H9 (cell line): ENCODE results near the gene KIF16B. TPM values are rescaled to one million over a fixed set of nuclear protein-coding genes. Genes with fewer than 3 reads are reported as not detected.

Experiments
- DNase-seq: peaks from one replicate; pipeline ENCODE4 v3.0.0-alpha.2; 2017
- H2AFZ ChIP-seq: one replicate; pipeline ENCODE4 v1.6.1; 2013; ENCODE audit warnings: mild to moderate bottlenecking, low read length, control low read depth, moderate library complexity
- H2AK5ac ChIP-seq: 2 replicates; pipeline ENCODE4 v1.6.1; 2013; ENCODE audit warnings: low read length, control low read depth, mixed read lengths; ENCODE audit not compliant: insufficient read length
- H2BK120ac ChIP-seq: one replicate; pipeline ENCODE4 v1.6.1; 2013; ENCODE audit warnings: low read depth, mild to moderate bottlenecking, low read length, control low read depth, inconsistent platforms; ENCODE audit not compliant: poor library complexity, severe bottlenecking
- H2BK12ac ChIP-seq: 2 replicates; pipeline ENCODE4 v1.6.1; 2013; ENCODE audit warnings: low read length, control low read depth, mixed read lengths, low read depth; ENCODE audit not compliant: insufficient read length
- H2BK15ac ChIP-seq: 2 replicates; pipeline ENCODE4 v1.6.1; 2013; ENCODE audit warnings: low read depth, low read length, control low read depth
- H2BK20ac ChIP-seq: one replicate; pipeline ENCODE4 v1.6.1; 2013; ENCODE audit warnings: low read depth, mild to moderate bottlenecking, low read length, control low read depth, inconsistent platforms; ENCODE audit not compliant: poor library complexity, severe bottlenecking
- H2BK5ac ChIP-seq: 2 replicates; pipeline ENCODE4 v1.6.1; 2013; ENCODE audit warnings: low read length, control low read depth, mixed read lengths; ENCODE audit not compliant: insufficient read length
- H3K14ac ChIP-seq: 2 replicates; pipeline ENCODE4 v1.6.1; 2013; ENCODE audit warnings: low read length, control low read depth; ENCODE audit not compliant: insufficient read depth
- H3K18ac ChIP-seq: 2 replicates; pipeline ENCODE4 v1.6.1; 2013; ENCODE audit warnings: low read depth, mild to moderate bottlenecking, mixed read lengths, low read length, control low read depth; ENCODE audit not compliant: insufficient read length
- H3K23ac ChIP-seq: 2 replicates; pipeline ENCODE4 v1.6.1; 2013; ENCODE audit warnings: low read length, control low read depth, mixed read lengths, low read depth; ENCODE audit not compliant: insufficient read length
- H3K23me2 ChIP-seq: 2 replicates; pipeline ENCODE4 v1.6.1; 2013; ENCODE audit warnings: low read depth, mild to moderate bottlenecking, mixed read lengths, low read length, control low read depth; ENCODE audit not compliant: insufficient read length, poor library complexity, severe bottlenecking
- H3K27ac ChIP-seq: 2 replicates; pipeline ENCODE4 v1.5.1; 2013; ENCODE audit warnings: low read length, control low read depth, mixed read lengths, low read depth; ENCODE audit not compliant: insufficient read length
- H3K27me3 ChIP-seq: 2 replicates; pipeline ENCODE4 v1.6.1; 2013; ENCODE audit warnings: low read length, control low read depth, inconsistent platforms; ENCODE audit not compliant: insufficient read depth
- H3K4ac ChIP-seq: 2 replicates; pipeline ENCODE4 v1.6.1; 2013; ENCODE audit warnings: low read depth, mild to moderate bottlenecking, control low read depth, inconsistent platforms, low read length, moderate library complexity
- H3K4me1 ChIP-seq: 2 replicates; pipeline ENCODE4 v1.6.1; 2013; ENCODE audit warnings: low read length, control low read depth, inconsistent platforms; ENCODE audit not compliant: insufficient read depth
- H3K4me2 ChIP-seq: 2 replicates; pipeline ENCODE4 v1.6.1; 2013; ENCODE audit warnings: low read length, control low read depth, mixed read lengths; ENCODE audit not compliant: insufficient read length, insufficient read depth
- H3K56ac ChIP-seq: 2 replicates; pipeline ENCODE4 v1.6.1; 2013; ENCODE audit warnings: low read depth, mild to moderate bottlenecking, mixed read lengths, low read length, control low read depth; ENCODE audit not compliant: insufficient read length
- H3K79me1 ChIP-seq: 2 replicates; pipeline ENCODE4 v1.6.1; 2013; ENCODE audit warnings: low read depth, mild to moderate bottlenecking, moderate library complexity, low read length, control low read depth, inconsistent platforms; ENCODE audit not compliant: insufficient read depth, poor library complexity, severe bottlenecking
- H3K79me2 ChIP-seq: 2 replicates; pipeline ENCODE4 v1.6.1; 2013; ENCODE audit warnings: low read length, control low read depth, inconsistent platforms; ENCODE audit not compliant: insufficient read depth
- H3K9ac ChIP-seq: 2 replicates; pipeline ENCODE4 v1.6.1; 2013; ENCODE audit warnings: low read length, control low read depth, mixed read lengths; ENCODE audit not compliant: insufficient read length; ENCODE audit errors: extremely low read depth
- H3K9me3 ChIP-seq: one replicate; pipeline ENCODE4 v1.6.1; 2013; ENCODE audit warnings: low read depth, low read length, inconsistent platforms; ENCODE audit not compliant: control insufficient read depth
- H3T11ph ChIP-seq: one replicate; pipeline ENCODE4 v1.6.1; 2013; ENCODE audit warnings: mild to moderate bottlenecking, low read length, control low read depth, inconsistent platforms
- H4K20me1 ChIP-seq: one replicate; pipeline ENCODE4 v1.6.1; 2013; ENCODE audit not compliant: control insufficient read depth, insufficient read length, insufficient read depth
- H4K5ac ChIP-seq: 2 replicates; pipeline ENCODE4 v1.6.1; 2013; ENCODE audit warnings: low read depth, mild to moderate bottlenecking, mixed read lengths, low read length, control low read depth; ENCODE audit not compliant: insufficient read length
- H4K8ac ChIP-seq: replicated peaks from 2 replicates; pipeline ENCODE4 v1.6.1; 2013; ENCODE audit warnings: low read length, control low read depth, mixed read lengths, low read depth; ENCODE audit not compliant: insufficient read length
- H4K91ac ChIP-seq: 2 replicates; pipeline ENCODE4 v1.6.1; 2013; ENCODE audit warnings: low read depth, mild to moderate bottlenecking, moderate library complexity, mixed read lengths, low read length, control low read depth; ENCODE audit not compliant: insufficient read length
- H3K27ac Mint-ChIP-seq, 3 experiments: 2 replicates in 2 of 3; 3 replicates in 1 of 3; pipeline ENCODE4 v1.8.0; 2020 to 2021; ENCODE audit warnings: mixed read lengths in 3 of 3, mild to moderate bottlenecking in 1 of 3, moderate library complexity in 1 of 3
- H3K27me3 Mint-ChIP-seq: 2 replicates; pipeline ENCODE4 v1.8.0; 2021; ENCODE audit warnings: low read depth, mild to moderate bottlenecking, moderate library complexity, mixed read lengths
- H3K36me3 Mint-ChIP-seq, 3 experiments: 2 replicates in 2 of 3; 3 replicates in 1 of 3; pipeline ENCODE4 v1.8.0; 2020 to 2021; ENCODE audit warnings: low read depth in 3 of 3, mixed read lengths in 3 of 3; ENCODE audit not compliant: insufficient read depth in 1 of 3
- H3K4me1 Mint-ChIP-seq, 2 experiments: 2 replicates each; pipeline ENCODE4 v1.8.0; 2020; ENCODE audit warnings: mixed read lengths in 2 of 2
- H3K4me3 Mint-ChIP-seq, 2 experiments: 2 replicates in 1 of 2; 3 replicates in 1 of 2; pipeline ENCODE4 v1.8.0; 2020 to 2021; ENCODE audit warnings: mild to moderate bottlenecking in 2 of 2, mixed read lengths in 2 of 2, moderate library complexity in 1 of 2
- H3K9me3 Mint-ChIP-seq, 2 experiments: 2 replicates in 1 of 2; 3 replicates in 1 of 2; pipeline ENCODE4 v1.8.0; 2020; ENCODE audit warnings: mild to moderate bottlenecking in 2 of 2, mixed read lengths in 2 of 2, moderate library complexity in 1 of 2
- CTCF ChIP-seq: fragments of 200-600 bp; sonication (generic); conservative IDR thresholded peaks from 3 replicates; pipeline ENCODE4 v1.8.0; 2021; ENCODE audit warnings: antibody characterized with exemption, mild to moderate bottlenecking
- WGBS: extraction: QIAGEN DNeasy Blood & Tissue Kit; methylation state at CpG from one replicate; pipeline ENCODE4 v1.1.7; 2013; ENCODE audit warnings: missing lambda C conversion rate, low lambda C conversion rate, mixed read lengths; ENCODE audit not compliant: insufficient read length; ENCODE audit errors: extremely low coverage; 5-methylcytosine and 5-hydroxymethylcytosine counted together
- total RNA-seq: library from RNA; stranded (reverse); gene quantifications from 2 replicates; pipeline ENCODE4 v1.2.1, GENCODE V29; 2021

KIF16B gene
- total RNA-seq, 1 experiment from 2014 or later: 7.4 TPM

- Histone ChIP-seq H2AFZ (no peak overlapping the region), H3K9me3 (no peaks in the 10 kb centered on the region), H3K23me2 (no peaks in the 10 kb centered on the region), H3K27me3 (no peaks in the 10 kb centered on the region), H3K79me2 (no peaks in the 10 kb centered on the region), H2BK120ac (no peak overlapping the region), H3K14ac (no peak overlapping the region), H3K4me2 (no peak overlapping the region), H4K91ac (no peak overlapping the region), H2BK15ac (no peak overlapping the region), H4K5ac (no peak overlapping the region), H3T11ph (no peak overlapping the region), H2BK12ac (no peak overlapping the region), H4K20me1 (no peaks in the 10 kb centered on the region), H3K23ac (no peak overlapping the region), H2BK5ac (no peak overlapping the region), H3K56ac (no peak overlapping the region), H2BK20ac (no peak overlapping the region), H3K4ac (no peak overlapping the region), H3K27ac (no peak overlapping the region), H2AK5ac (no peak overlapping the region), H3K4me1 (peaks cover 2% of the 10 kb centered on the region; the same call in 1 of the 2 replicates), H3K9ac (no peak overlapping the region), H3K79me1 (no peaks in the 10 kb centered on the region), H3K18ac (no peak overlapping the region), H4K8ac (no peak overlapping the region)
- Mint-ChIP-seq H3K4me1 (peaks cover 4 to 5% of the 10 kb centered on the region in 2 experiments), H3K27me3 (no peaks in the 10 kb centered on the region; the same call in 1 of the 2 replicates), H3K4me3 (no peak overlapping the region), H3K27ac (no peak overlapping the region), H3K9me3 (no peaks in the 10 kb centered on the region), H3K36me3 (peaks cover 6 to 9% (median 8%) of the 10 kb centered on the region in 3 experiments)
- no peak for TF ChIP-seq CTCF
- DNase-seq: no peak
- WGBS: no CpG with 5 or more reads among the region's 5 CpGs
Observed at GRCh38 chr20:16363506-16364319, 209.5 kb downstream of the KIF16B start.
